HEK293T (cell line): ENCODE measurements around the gene ARHGEF16.

Experiments
- BHLHE40 ChIP-seq: fragments of 450-650 bp; IDR thresholded peaks from 2 replicates; pipeline ENCODE4 v1.6.1; 2016; ENCODE audit warnings: mild to moderate bottlenecking, moderate library complexity, borderline replicate concordance
- ELF4 ChIP-seq: fragments of 450-650 bp; IDR thresholded peaks from 2 replicates; pipeline ENCODE4 v1.6.1; 2017; ENCODE audit warnings: antibody characterized with exemption
- FOXA1 ChIP-seq: fragments of 450-650 bp; IDR thresholded peaks from 2 replicates; pipeline ENCODE4 v1.6.1; 2016; ENCODE audit warnings: mild to moderate bottlenecking
- FOXM1 ChIP-seq: fragments of 450-650 bp; IDR thresholded peaks from 2 replicates; pipeline ENCODE4 v1.6.1; 2017; ENCODE audit warnings: mild to moderate bottlenecking, borderline replicate concordance
- NFRKB ChIP-seq: fragments of 450-650 bp; IDR thresholded peaks from 2 replicates; pipeline ENCODE4 v1.6.1; 2016; ENCODE audit warnings: mild to moderate bottlenecking, moderate library complexity
- SP1 ChIP-seq: fragments of 450-650 bp; IDR thresholded peaks from 2 replicates; pipeline ENCODE4 v1.6.1; 2017
- TARDBP ChIP-seq: fragments of 450-650 bp; IDR thresholded peaks from 2 replicates; pipeline ENCODE4 v1.6.1; 2016
- ZNF384 ChIP-seq: fragments of 450-650 bp; IDR thresholded peaks from 2 replicates; pipeline ENCODE4 v1.6.1; 2016

DNA sequence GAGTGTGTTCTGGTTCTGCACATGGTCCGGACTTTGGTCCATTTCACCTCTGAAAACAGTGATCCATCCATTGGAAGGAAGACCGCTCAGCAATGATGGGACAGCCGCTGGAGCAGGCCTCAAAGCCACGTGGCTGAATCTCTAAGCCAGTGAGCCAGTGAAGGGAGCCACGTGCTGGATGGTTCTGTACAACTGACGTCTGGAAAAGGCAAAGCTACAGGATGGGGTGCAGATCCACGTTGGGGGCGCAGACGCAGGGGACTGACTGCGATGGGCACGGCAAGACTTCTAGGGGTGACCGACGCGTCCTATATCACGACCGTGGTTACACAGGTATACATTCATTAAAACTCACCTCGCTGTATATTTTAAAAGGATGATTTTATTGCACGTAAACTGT, 10.2 kb upstream of the ARHGEF16 start:
- TF ChIP-seq NFRKB (no peak), FOXM1 (no peak), FOXA1 (no peak), SP1 (no peak), BHLHE40 (no peak), ELF4 (no peak), TARDBP (no peak), ZNF384 (no peak)
